GM19468 (cell line): ENCODE results near the gene CDIPT.

Source experiments
- ATAC-seq: cut with Tn5 transposase; IDR thresholded peaks from one replicate; pipeline ENCODE4 v1.9.1; 2021; ENCODE audit warnings: mild to moderate bottlenecking, moderate library complexity, moderate number of reproducible peaks; ENCODE audit not compliant: unreplicated experiment; ENCODE audit errors: extremely low read depth

Gene CDIPT

GRCh38 chr16:29863669-29863984 is 601 bp upstream of the CDIPT start:
- ATAC-seq = no peak

- no peak for ATAC-seq
Measured at GRCh38 chr16:29862383-29862883, 593 bp downstream of the CDIPT start.

GRCh38 chr16:29860218-29860617 is 2.8 kb downstream of the CDIPT start:
- no peak for ATAC-seq

- no peak for ATAC-seq
Measured at GRCh38 chr16:29858974-29859373, 4.1 kb downstream of the CDIPT start.

GRCh38 chr16:29858149-29858849 is 4.7 kb downstream of the CDIPT start:
- ATAC-seq = no peak

GRCh38 chr16:29857133-29857760 is 5.8 kb downstream of the CDIPT start:
- no peak for ATAC-seq

GRCh38 chr16:29854520-29855100 is 8.4 kb downstream of the CDIPT start:
- ATAC-seq = no peak

GRCh38 chr16:29852654-29853053 is 10.4 kb downstream of the CDIPT start:
- no peak for ATAC-seq

GRCh38 chr16:29850998-29851397 is 12.0 kb downstream of the CDIPT start:
- ATAC-seq = no peak

GRCh38 chr16:29849505-29849904 is 13.5 kb downstream of the CDIPT start:
- no peak for ATAC-seq

GRCh38 chr16:29848420-29849297 is 14.4 kb downstream of the CDIPT start:
- no peak for ATAC-seq

GRCh38 chr16:29845656-29846055 is 17.4 kb downstream of the CDIPT start:
- no peak for ATAC-seq

- no peak for ATAC-seq
Measured at GRCh38 chr16:29844575-29845331, 18.3 kb downstream of the CDIPT start.

- no peak for ATAC-seq
Measured at GRCh38 chr16:29843931-29844330, 19.1 kb downstream of the CDIPT start.

- no peak for ATAC-seq
Measured at GRCh38 chr16:29842732-29843346, 20.2 kb downstream of the CDIPT start.

GRCh38 chr16:29841631-29842030 is 21.4 kb downstream of the CDIPT start:
- no peak for ATAC-seq

- no peak for ATAC-seq
Measured at GRCh38 chr16:29840240-29840639, 22.8 kb downstream of the CDIPT start.

- no peak for ATAC-seq
Measured at GRCh38 chr16:29839822-29840221, 23.2 kb downstream of the CDIPT start.

- ATAC-seq = no peak
Measured at GRCh38 chr16:29837841-29838240, 25.2 kb downstream of the CDIPT start.

GRCh38 chr16:29836623-29837022 is 26.4 kb downstream of the CDIPT start:
- no peak for ATAC-seq
